DND-41 (cell line): ENCODE results near the gene DNM3.
A peak's percentile ranks its signal among the peaks of the same experiment; 100 is the strongest.

Source experiments
- ATAC-seq: fragments of 200-7000 bp; cut with Tn5 transposase; 3 replicates; pipeline ENCODE4 v1.9.1; 2021; ENCODE audit warnings: low read depth; ENCODE audit not compliant: insufficient read depth
- DNase-seq: peaks from one replicate; pipeline ENCODE4 v3.0.0-alpha.2; 2020
- H2AFZ ChIP-seq: 2 replicates; pipeline ENCODE4 v1.6.0; 2012; ENCODE audit warnings: low read depth, low read length
- H3K27ac ChIP-seq: 2 replicates; pipeline ENCODE4 v1.5.1; 2012; ENCODE audit warnings: low read length, inconsistent platforms
- H3K27me3 ChIP-seq: fragments of 200-600 bp; sonication (generic); 2 replicates; pipeline ENCODE4 v1.6.0; 2012; ENCODE audit warnings: low read length, mild to moderate bottlenecking, inconsistent platforms; ENCODE audit not compliant: insufficient read depth, poor library complexity
- H3K36me3 ChIP-seq: 2 replicates; pipeline ENCODE4 v1.5.1; 2012; ENCODE audit warnings: low read length, inconsistent platforms; ENCODE audit not compliant: insufficient read depth
- H3K4me1 ChIP-seq: 2 replicates; pipeline ENCODE4 v1.5.1; 2012; ENCODE audit warnings: mild to moderate bottlenecking, low read length; ENCODE audit not compliant: insufficient read depth
- H3K4me2 ChIP-seq: 2 replicates; pipeline ENCODE4 v1.6.0; 2012; ENCODE audit warnings: mild to moderate bottlenecking, moderate library complexity, low read length, inconsistent platforms; ENCODE audit not compliant: insufficient read depth
- H3K4me3 ChIP-seq, 2 experiments: fragments of 200-600 bp in 1 of 2; shearing (Covaris generic) in 1 of 2; 2 replicates each; pipeline ENCODE4 v1.5.1; 2012 to 2016; ENCODE audit warnings: inconsistent platforms in 2 of 2, low read length in 2 of 2, mild to moderate bottlenecking in 2 of 2, low read depth in 1 of 2, moderate library complexity in 1 of 2
- H3K79me2 ChIP-seq: 2 replicates; pipeline ENCODE4 v1.6.0; 2012; ENCODE audit warnings: low read length, inconsistent platforms; ENCODE audit not compliant: insufficient read depth
- H3K9ac ChIP-seq: 2 replicates; pipeline ENCODE4 v1.6.0; 2012; ENCODE audit warnings: low read depth, mild to moderate bottlenecking, inconsistent platforms, low read length, moderate library complexity
- H3K9me3 ChIP-seq: 2 replicates; pipeline ENCODE4 v1.5.1; 2012; ENCODE audit warnings: low read length, moderate library complexity, mild to moderate bottlenecking, inconsistent platforms; ENCODE audit not compliant: insufficient read depth, severe bottlenecking
- H4K20me1 ChIP-seq: 2 replicates; pipeline ENCODE4 v1.6.0; 2012; ENCODE audit warnings: low read length; ENCODE audit not compliant: insufficient read depth
- CTCF ChIP-seq: IDR thresholded peaks from 2 replicates; pipeline ENCODE4 v1.5.1; 2012; ENCODE audit warnings: borderline replicate concordance, low read length, moderate library complexity, mild to moderate bottlenecking; ENCODE audit not compliant: poor library complexity, severe bottlenecking; ENCODE audit errors: extremely low read depth
- EZH2 ChIP-seq: IDR thresholded peaks from 3 replicates; pipeline ENCODE4 v1.6.1; 2012; ENCODE audit warnings: borderline replicate concordance, low read depth, mild to moderate bottlenecking, moderate library complexity, low read length, inconsistent platforms; ENCODE audit not compliant: severe bottlenecking

DNM3 gene

GRCh38 chr1:171961861-171962260 is 120.6 kb downstream of the DNM3 start:
- Histone ChIP-seq H4K20me1 (no peaks in the 10 kb centered on the region), H3K27me3 (no peaks in the 10 kb centered on the region), H3K4me3 (no peak overlapping the region), H3K4me1 (no peaks in the 10 kb centered on the region), H3K9me3 (no peaks in the 10 kb centered on the region), H3K9ac (no peak overlapping the region), H3K4me2 (no peak overlapping the region), H3K36me3 (no peaks in the 10 kb centered on the region), H3K79me2 (no peaks in the 10 kb centered on the region), H3K27ac (no peak overlapping the region), H2AFZ (no peak overlapping the region)
- DNase-seq (no peak), ATAC-seq (peak; percentile 65; the same call in 2 of the 3 replicates)
- TF ChIP-seq EZH2 (no peak), CTCF (no peak)

GRCh38 chr1:171963762-171964161 is 122.5 kb downstream of the DNM3 start:
- no peaks in the 10 kb centered on the region for H3K4me1 ChIP-seq
- TF ChIP-seq CTCF, result no peak
- no peak for TF ChIP-seq EZH2
- H3K9ac ChIP-seq, result no peak overlapping the region
- no peaks in the 10 kb centered on the region for H3K36me3 ChIP-seq
- no peak overlapping the region for H2AFZ ChIP-seq
- H3K27me3 ChIP-seq, result no peaks in the 10 kb centered on the region
- no peak overlapping the region for H3K4me2 ChIP-seq
- no peaks in the 10 kb centered on the region for H3K79me2 ChIP-seq
- no peak overlapping the region for H3K4me3 ChIP-seq
- ATAC-seq (no peak), DNase-seq (no peak)
- no peaks in the 10 kb centered on the region for H4K20me1 ChIP-seq
- H3K27ac ChIP-seq, result no peak overlapping the region
- no peaks in the 10 kb centered on the region for H3K9me3 ChIP-seq

- H3K9me3 ChIP-seq, result no peaks in the 10 kb centered on the region
- H2AFZ ChIP-seq, result no peak overlapping the region
- no peaks in the 10 kb centered on the region for H3K4me1 ChIP-seq
- no peaks in the 10 kb centered on the region for H3K27me3 ChIP-seq
- no peaks in the 10 kb centered on the region for H3K36me3 ChIP-seq
- no peak overlapping the region for H3K4me2 ChIP-seq
- no peaks in the 10 kb centered on the region for H4K20me1 ChIP-seq
- TF ChIP-seq CTCF, result no peak
- no peak for TF ChIP-seq EZH2
- no peaks in the 10 kb centered on the region for H3K79me2 ChIP-seq
- no peak for DNase-seq
- no peak for ATAC-seq
- H3K4me3 ChIP-seq, result no peak overlapping the region
- H3K9ac ChIP-seq, result no peak overlapping the region
- H3K27ac ChIP-seq, result no peak overlapping the region
Measured at GRCh38 chr1:171965777-171966176, 124.5 kb downstream of the DNM3 start.
